Neural cell (in vitro differentiated cells): ENCODE measurements around the gene TBL1X. TPM values are rescaled to one million over a fixed set of nuclear protein-coding genes. Genes with fewer than 3 reads are reported as not detected.

Experiments
- H2AFZ ChIP-seq: fragments of 200-600, 300-800 bp; sonication (generic), shearing (Covaris generic); 2 replicates; pipeline ENCODE4 v1.6.0; 2014; ENCODE audit warnings: low read depth, mild to moderate bottlenecking, antibody characterized with exemption, low read length, moderate library complexity
- H3F3A ChIP-seq: fragments of 200-600 bp; shearing (Covaris generic); 2 replicates; pipeline ENCODE4 v1.6.1; 2016; ENCODE audit warnings: mild to moderate bottlenecking, moderate library complexity, mixed read lengths, antibody characterized with exemption, low read length; ENCODE audit not compliant: insufficient read depth, poor library complexity, severe bottlenecking
- H3K27ac ChIP-seq: fragments of 200-600, 300-800 bp; sonication (generic), shearing (Covaris generic); 2 replicates; pipeline ENCODE4 v1.5.1; 2014; ENCODE audit warnings: mild to moderate bottlenecking, low read length, moderate library complexity
- H3K27me3 ChIP-seq: fragments of 300-800, 200-600 bp; sonication (generic), shearing (Covaris generic); 2 replicates; pipeline ENCODE4 v1.6.0; 2014; ENCODE audit warnings: mild to moderate bottlenecking, low read depth, low read length, moderate library complexity; ENCODE audit not compliant: insufficient read depth
- H3K36me3 ChIP-seq: fragments of 300-800, 200-600 bp; sonication (generic), shearing (Covaris generic); 2 replicates; pipeline ENCODE4 v1.5.1; 2014; ENCODE audit warnings: mild to moderate bottlenecking, antibody characterized with exemption, low read length, moderate library complexity; ENCODE audit not compliant: insufficient read depth
- H3K4me2 ChIP-seq: fragments of 300-800, 200-600 bp; sonication (generic), shearing (Covaris generic); 2 replicates; pipeline ENCODE4 v1.6.0; 2014; ENCODE audit warnings: mild to moderate bottlenecking, low read length
- H3K4me3 ChIP-seq: fragments of 300-800, 200-600 bp; sonication (generic), shearing (Covaris generic); 2 replicates; pipeline ENCODE4 v1.5.1; 2014; ENCODE audit warnings: mild to moderate bottlenecking, low read length, moderate library complexity
- H3K79me2 ChIP-seq: fragments of 200-600 bp; shearing (Covaris generic); replicated peaks from 2 replicates; pipeline ENCODE4 v1.6.0; 2014; ENCODE audit warnings: mild to moderate bottlenecking, low read length, moderate library complexity; ENCODE audit not compliant: insufficient read depth
- H3K9ac ChIP-seq: fragments of 300-800, 200-600 bp; sonication (generic), shearing (Covaris generic); 2 replicates; pipeline ENCODE4 v1.6.1; 2016; ENCODE audit warnings: mild to moderate bottlenecking, low read length, mixed read lengths
- H3K9me2 ChIP-seq: fragments of 200-600 bp; shearing (Covaris generic); 2 replicates; pipeline ENCODE4 v1.6.1; 2016; ENCODE audit warnings: mild to moderate bottlenecking, low read length, mixed read lengths; ENCODE audit not compliant: insufficient read depth
- H3K9me3 ChIP-seq: fragments of 200-600, 300-800 bp; sonication (generic), shearing (Covaris generic); 2 replicates; pipeline ENCODE4 v1.6.1; 2016; ENCODE audit warnings: mild to moderate bottlenecking, mixed run types, low read length, moderate library complexity, mixed read lengths
- H4K20me1 ChIP-seq: fragments of 200-600 bp; shearing (Covaris generic); 2 replicates; pipeline ENCODE4 v1.6.1; 2016; ENCODE audit warnings: mild to moderate bottlenecking, mixed run types; ENCODE audit not compliant: insufficient read depth
- EP300 ChIP-seq: fragments of 450-650 bp; conservative IDR thresholded peaks from 2 replicates; pipeline ENCODE4 v1.6.1; 2014; ENCODE audit warnings: antibody characterized with exemption, mild to moderate bottlenecking, moderate library complexity; ENCODE audit not compliant: poor library complexity, severe bottlenecking
- EZH2 ChIP-seq: fragments of 200-600, 300-800 bp; shearing (Covaris generic), sonication (generic); IDR thresholded peaks from 2 replicates; pipeline ENCODE4 v1.6.1; 2014; ENCODE audit warnings: antibody characterized with exemption, low read length, borderline replicate concordance, mild to moderate bottlenecking; ENCODE audit not compliant: insufficient read depth, poor library complexity, severe bottlenecking
- MXI1 ChIP-seq: fragments of 450-650 bp; conservative IDR thresholded peaks from 2 replicates; pipeline ENCODE4 v1.6.1; 2014; ENCODE audit warnings: antibody characterized with exemption, mild to moderate bottlenecking; ENCODE audit not compliant: poor library complexity, severe bottlenecking
- POLR2AphosphoS5 ChIP-seq: IDR thresholded peaks from 2 replicates; pipeline ENCODE4 v1.6.1; 2012
- RAD21 ChIP-seq: fragments of 450-650 bp; conservative IDR thresholded peaks from 2 replicates; pipeline ENCODE4 v1.6.1; 2014; ENCODE audit warnings: antibody characterized with exemption, mild to moderate bottlenecking, moderate library complexity
- SMC3 ChIP-seq: fragments of 450-650 bp; conservative IDR thresholded peaks from 2 replicates; pipeline ENCODE4 v1.6.1; 2014; ENCODE audit warnings: antibody characterized with exemption, mild to moderate bottlenecking, moderate library complexity; ENCODE audit not compliant: poor library complexity
- TAF1 ChIP-seq: IDR thresholded peaks from 2 replicates; pipeline ENCODE4 v1.6.1; 2012; ENCODE audit warnings: low read depth
- polyA plus RNA-seq: library from polyadenylated mRNA; depleted of rRNA; stranded (reverse); fragments of >200 nt; gene quantifications from 2 replicates; pipeline ENCODE4 v1.2.3, GENCODE V29; 2014
- TF ChIP-seq, protein P1 (sequence below): fragments of 450-650 bp; IDR thresholded peaks from 2 replicates; pipeline ENCODE4 v1.5.1; 2014; ENCODE audit warnings: antibody characterized with exemption, mild to moderate bottlenecking, moderate library complexity; ENCODE audit not compliant: poor library complexity, severe bottlenecking
- TF ChIP-seq, protein P2 (sequence below): IDR thresholded peaks from 2 replicates; pipeline ENCODE4 v1.6.1; 2012; ENCODE audit warnings: borderline replicate concordance

Gene TBL1X
- polyA plus RNA-seq, 1 donor from 2014 or later: 2.2 TPM

DNA sequence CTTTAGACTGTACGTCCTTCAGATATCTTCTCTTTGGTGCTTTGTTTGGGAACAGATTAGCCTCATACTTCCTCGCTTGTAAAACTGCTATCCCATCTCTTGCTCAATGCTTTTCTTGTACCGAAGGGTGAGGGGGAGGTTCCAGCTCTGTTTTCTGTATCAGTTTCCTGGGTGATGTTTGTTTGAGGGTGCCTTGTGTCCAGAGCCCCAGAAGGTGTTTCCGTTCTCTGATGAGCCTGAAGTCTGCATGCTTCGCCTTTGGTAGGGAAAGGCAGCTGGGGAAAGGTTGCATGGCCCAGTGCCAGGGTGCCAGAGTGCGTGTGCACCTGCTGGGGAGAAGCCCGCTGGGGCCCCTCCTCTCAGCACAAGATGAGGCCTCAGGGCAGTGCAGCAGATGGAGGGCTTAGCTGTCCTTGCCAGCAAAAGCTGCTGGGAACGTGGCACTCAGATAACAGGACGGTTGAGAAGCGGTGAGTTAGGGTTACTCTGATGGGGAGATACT, 73.7 kb downstream of the TBL1X start:
- Histone ChIP-seq H3K4me2 (no peak overlapping the region), H3F3A (no peaks in the 10 kb centered on the region), H3K9ac (no peak overlapping the region), H3K9me3 (no peaks in the 10 kb centered on the region), H3K27ac (no peak overlapping the region), H3K79me2 (no peaks in the 10 kb centered on the region), H2AFZ (no peak overlapping the region), H4K20me1 (no peaks in the 10 kb centered on the region), H3K4me3 (no peak overlapping the region), H3K27me3 (no peaks in the 10 kb centered on the region), H3K9me2 (no peaks in the 10 kb centered on the region), H3K36me3 (no peaks in the 10 kb centered on the region)
- TF ChIP-seq POLR2AphosphoS5 (no peak), RAD21 (no peak), SMC3 (no peak), TAF1 (no peak), EP300 (no peak), EZH2 (no peak), MXI1 (no peak)
- TF ChIP-seq, protein P1, sequence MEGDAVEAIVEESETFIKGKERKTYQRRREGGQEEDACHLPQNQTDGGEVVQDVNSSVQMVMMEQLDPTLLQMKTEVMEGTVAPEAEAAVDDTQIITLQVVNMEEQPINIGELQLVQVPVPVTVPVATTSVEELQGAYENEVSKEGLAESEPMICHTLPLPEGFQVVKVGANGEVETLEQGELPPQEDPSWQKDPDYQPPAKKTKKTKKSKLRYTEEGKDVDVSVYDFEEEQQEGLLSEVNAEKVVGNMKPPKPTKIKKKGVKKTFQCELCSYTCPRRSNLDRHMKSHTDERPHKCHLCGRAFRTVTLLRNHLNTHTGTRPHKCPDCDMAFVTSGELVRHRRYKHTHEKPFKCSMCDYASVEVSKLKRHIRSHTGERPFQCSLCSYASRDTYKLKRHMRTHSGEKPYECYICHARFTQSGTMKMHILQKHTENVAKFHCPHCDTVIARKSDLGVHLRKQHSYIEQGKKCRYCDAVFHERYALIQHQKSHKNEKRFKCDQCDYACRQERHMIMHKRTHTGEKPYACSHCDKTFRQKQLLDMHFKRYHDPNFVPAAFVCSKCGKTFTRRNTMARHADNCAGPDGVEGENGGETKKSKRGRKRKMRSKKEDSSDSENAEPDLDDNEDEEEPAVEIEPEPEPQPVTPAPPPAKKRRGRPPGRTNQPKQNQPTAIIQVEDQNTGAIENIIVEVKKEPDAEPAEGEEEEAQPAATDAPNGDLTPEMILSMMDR: no peak
- TF ChIP-seq, protein P2, sequence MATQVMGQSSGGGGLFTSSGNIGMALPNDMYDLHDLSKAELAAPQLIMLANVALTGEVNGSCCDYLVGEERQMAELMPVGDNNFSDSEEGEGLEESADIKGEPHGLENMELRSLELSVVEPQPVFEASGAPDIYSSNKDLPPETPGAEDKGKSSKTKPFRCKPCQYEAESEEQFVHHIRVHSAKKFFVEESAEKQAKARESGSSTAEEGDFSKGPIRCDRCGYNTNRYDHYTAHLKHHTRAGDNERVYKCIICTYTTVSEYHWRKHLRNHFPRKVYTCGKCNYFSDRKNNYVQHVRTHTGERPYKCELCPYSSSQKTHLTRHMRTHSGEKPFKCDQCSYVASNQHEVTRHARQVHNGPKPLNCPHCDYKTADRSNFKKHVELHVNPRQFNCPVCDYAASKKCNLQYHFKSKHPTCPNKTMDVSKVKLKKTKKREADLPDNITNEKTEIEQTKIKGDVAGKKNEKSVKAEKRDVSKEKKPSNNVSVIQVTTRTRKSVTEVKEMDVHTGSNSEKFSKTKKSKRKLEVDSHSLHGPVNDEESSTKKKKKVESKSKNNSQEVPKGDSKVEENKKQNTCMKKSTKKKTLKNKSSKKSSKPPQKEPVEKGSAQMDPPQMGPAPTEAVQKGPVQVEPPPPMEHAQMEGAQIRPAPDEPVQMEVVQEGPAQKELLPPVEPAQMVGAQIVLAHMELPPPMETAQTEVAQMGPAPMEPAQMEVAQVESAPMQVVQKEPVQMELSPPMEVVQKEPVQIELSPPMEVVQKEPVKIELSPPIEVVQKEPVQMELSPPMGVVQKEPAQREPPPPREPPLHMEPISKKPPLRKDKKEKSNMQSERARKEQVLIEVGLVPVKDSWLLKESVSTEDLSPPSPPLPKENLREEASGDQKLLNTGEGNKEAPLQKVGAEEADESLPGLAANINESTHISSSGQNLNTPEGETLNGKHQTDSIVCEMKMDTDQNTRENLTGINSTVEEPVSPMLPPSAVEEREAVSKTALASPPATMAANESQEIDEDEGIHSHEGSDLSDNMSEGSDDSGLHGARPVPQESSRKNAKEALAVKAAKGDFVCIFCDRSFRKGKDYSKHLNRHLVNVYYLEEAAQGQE: no peak

- no peaks in the 10 kb centered on the region for H3K79me2 ChIP-seq
These were observed 74.9 kb downstream of the TBL1X start for GRCh38 chrX:9539605-9540387.

More at GRCh38 chrX:9539605-9540387, 74.9 kb downstream of the TBL1X start:
- Histone ChIP-seq H3K27me3 (no peaks in the 10 kb centered on the region), H3F3A (no peaks in the 10 kb centered on the region), H4K20me1 (no peaks in the 10 kb centered on the region), H3K9ac (no peak overlapping the region), H3K36me3 (no peaks in the 10 kb centered on the region), H3K27ac (no peak overlapping the region), H2AFZ (no peak overlapping the region), H3K9me3 (no peaks in the 10 kb centered on the region), H3K4me2 (no peak overlapping the region), H3K4me3 (no peak overlapping the region), H3K9me2 (no peaks in the 10 kb centered on the region)
- TF ChIP-seq EZH2 (no peak), POLR2AphosphoS5 (no peak)
- TF ChIP-seq, protein P2: no peak
